ENCODE data around the gene NFATC3.
"Not testable (repeated sequence)": the region's sequence is repeated elsewhere in the genome, so short reads cannot be mapped to it uniquely, and the experiment has no call there.

The NFATC3 gene

GRCh38 chr16:68090533-68090932, 5.4 kb downstream of the NFATC3 start:
- no peak for DNase-seq

DNA sequence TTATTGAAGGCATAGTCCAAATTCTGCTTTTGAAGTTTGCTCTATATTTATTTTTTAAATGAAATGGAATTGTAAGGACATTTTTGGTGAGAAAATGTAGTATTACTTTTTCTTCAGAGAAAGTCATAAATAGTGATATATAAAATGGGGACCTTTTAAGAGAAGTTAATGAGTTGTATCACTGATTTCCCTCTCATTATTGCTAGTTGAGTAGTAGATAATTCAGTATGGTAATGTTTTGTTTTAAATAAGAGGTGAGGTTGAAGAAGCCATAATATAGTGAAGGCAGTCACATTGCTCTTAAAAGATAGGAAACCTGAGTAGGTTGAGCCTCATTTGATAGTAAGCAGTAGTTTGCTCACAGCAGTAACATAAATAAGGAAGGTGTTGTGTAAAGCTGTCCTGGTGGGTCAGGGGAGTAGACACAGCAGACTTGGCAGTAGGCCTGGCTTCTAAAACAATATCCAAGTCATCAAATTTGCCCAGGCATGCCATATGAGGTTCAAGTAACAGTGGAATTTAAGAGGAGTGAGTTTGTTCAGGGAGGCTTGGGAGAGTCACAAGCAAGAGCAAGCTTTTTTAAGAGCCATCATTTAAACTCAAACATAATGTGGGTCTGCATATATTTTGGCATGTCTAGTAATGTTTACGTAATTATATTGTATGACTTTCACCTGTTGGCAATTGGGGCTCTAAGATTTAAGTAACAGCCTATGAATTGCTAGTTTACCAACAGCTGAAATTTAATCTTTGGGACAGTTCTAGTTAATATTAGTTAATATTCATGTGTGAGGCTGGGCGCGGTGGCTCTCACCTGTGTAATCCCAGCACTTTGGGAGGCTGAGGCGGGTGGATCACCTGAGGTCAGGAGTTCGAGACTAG, 6.5 kb downstream of the NFATC3 start:
- no peak for DNase-seq

DNA sequence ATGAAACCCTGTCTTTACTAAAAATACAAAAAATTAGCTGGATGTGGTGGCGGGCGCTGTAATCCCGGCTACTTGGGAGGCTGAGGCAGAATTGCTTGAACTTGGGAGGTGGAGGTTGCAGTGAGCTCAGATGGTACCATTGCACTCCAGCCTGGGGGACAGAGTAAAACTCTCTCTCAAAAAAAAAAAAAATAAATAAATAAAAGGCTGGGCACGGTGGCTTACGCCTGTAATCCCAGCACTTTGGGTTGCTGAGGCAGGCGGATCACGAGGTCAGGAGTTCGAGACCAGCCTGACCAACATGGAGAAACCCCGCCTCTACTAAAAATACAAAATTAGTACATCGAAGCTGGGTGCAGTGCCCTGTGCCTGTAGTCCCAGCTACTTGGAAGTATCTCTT, 7.1 kb downstream of the NFATC3 start:
- not testable (repeated sequence) for DNase-seq

- no peak for DNase-seq
Measured at GRCh38 chr16:68093816-68094613, 8.8 kb downstream of the NFATC3 start.

- no peak for DNase-seq
Measured at GRCh38 chr16:68094614-68094934, 9.4 kb downstream of the NFATC3 start.

DNA sequence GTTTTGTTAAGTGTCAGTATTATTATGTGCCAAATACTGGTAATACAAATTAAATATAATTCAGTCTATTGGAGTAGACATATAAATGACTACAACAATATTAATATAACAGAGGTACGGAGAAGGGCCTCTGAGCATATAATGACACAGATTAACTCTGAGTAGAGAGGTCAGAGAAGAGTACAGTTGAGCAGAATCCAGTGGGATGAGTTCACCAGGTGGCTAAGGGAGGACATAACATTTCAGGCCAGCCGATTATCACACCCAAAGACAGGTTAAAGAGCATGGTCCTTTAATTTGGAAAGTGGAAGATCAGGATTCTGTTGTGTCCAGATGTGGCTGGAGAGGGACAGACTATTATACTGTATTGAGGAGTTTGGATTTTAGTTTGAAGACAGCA, 11.3 kb downstream of the NFATC3 start:
- DNase-seq, result no peak

DNA sequence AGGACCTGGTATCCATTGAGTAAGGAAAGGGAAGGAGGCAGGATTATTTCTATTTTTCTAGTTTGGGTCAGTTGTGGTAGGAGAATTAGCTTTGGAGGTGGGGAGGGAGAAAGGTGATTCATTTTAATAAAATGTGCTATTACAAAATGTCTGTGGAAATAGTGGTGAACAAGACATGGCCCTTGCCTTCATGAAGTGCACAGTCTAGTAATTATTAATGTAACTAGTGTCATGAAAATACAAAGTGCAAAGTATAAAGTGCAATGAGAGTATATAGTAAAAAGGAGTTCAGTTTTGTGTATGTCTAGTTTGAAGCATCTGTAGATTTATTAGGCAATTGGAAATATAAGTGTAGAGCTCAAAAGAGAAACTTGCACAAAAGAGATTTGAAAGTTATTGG, 11.9 kb downstream of the NFATC3 start:
- no peak for DNase-seq

GRCh38 chr16:68097895-68098294, 12.7 kb downstream of the NFATC3 start:
- DNase-seq, result no peak

DNA sequence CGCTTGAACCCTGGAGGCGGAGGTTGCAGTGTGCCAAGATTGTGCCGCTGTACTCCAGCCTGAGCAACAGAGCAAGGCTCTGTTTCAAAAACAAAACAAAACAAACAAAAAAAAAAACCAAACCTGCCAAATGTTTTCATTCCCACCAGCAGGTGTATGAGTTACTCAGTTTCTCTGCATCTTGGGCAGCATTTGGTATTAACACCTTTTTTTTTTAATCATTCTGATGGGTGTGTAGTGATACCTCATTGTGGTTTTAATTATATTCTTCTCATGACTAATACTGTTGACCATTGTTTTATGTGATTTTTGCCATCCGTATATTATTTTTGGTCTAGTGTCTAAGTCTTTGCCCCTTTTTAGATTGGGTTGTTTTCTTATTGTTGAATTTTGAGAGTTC, 15.3 kb downstream of the NFATC3 start:
- DNase-seq, result no peak

- no peak for DNase-seq
Measured at GRCh38 chr16:68105611-68106010, 20.4 kb downstream of the NFATC3 start.

- DNase-seq, result not testable (repeated sequence)
Measured at GRCh38 chr16:68107230-68107928, 22.2 kb downstream of the NFATC3 start.

DNA sequence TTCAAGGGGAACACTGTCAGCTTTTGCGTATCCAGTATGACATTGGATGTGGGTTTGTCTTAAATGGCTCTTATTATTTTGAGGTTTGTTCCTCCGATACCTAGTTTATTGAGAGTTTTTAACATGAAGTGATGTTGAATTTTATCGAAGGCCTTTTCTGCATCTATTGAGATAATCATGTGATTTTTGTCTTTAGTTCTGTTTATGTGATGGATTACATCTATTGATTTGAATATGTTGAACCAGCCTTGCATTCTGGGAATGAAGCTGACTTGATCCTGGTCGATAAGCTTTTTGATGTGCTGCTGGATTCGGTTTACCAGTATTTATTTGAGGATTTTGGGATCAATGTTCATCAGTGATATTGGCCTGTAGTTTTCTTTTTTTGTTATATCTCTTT, 24.0 kb downstream of the NFATC3 start:
- DNase-seq, result not testable (repeated sequence)

GRCh38 chr16:68110611-68111010, 25.4 kb downstream of the NFATC3 start:
- not testable (repeated sequence) for DNase-seq

DNA sequence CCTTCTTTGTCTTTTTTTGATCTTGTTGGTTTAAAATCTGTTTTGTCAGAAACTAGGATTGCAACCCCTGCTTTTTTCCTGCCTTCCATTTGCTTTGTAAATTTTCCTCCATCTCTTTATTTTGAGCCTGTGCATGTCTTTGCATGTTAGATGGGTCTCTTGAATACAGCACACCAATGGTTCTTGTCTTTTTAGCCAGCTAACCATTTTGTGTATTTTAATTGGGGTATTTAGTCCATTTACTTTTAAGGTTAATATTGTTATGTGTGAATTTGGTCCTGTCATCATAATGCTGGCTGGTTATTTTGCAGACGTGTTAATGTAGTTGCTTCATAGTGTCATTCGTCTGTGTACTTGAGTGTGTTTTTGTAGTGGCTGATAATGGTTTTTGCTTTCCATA, 26.2 kb downstream of the NFATC3 start:
- DNase-seq, result no peak

DNA sequence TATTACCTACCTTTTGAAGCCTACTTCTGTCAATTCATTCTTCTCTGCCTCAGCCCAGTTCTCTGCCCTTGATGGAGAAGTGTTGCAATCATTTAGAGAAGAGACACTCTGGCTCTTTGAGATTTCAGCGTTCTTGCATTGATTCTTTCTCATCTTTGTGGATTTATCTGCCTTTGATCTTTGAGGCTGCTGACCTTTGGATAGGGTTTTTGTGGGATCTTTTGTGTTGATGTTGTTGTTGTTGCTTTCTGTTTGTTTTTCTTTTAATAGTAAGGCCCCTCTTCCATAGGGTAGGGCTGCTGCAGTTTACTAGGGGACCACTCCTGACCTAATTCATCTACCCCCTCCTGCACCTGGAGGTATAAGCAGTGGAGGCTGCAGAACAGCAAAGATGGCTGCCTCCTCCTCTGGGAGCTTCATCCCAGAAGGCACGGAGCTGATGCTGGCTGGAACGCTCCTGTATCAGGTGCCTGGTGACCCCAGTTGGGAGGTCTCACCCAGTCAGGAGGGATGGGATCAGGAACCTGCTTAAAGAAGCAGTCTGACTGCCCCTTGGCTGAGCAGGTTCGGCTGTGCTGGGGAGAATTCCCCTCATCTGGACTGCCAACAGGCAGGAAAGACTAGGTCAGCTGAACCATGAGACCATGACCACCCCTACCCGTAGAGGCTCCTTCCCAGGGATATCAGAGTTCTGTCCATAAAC, 28.0 kb downstream of the NFATC3 start:
- DNase-seq, result no peak

- DNase-seq, result no peak
Measured at GRCh38 chr16:68113765-68114240, 28.6 kb downstream of the NFATC3 start.

DNA sequence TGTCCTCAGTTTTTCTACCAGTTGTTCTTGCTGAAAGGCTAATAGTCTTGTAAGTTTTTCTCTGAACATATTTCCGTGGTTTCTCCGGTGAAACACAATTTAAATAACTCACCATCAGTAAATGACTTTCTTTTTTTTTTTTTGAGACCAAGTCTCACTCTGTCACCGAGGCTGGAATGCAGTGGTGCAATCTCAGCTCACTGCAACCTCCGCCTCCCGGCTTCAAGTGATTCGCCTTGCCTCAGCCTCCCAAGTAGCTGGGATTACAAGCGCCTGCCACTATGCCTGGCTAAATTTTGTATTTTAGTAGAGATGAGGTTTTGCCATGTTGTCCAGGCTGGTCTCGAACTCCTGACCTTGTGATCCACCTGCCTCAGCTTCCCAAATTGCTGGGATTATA, 29.8 kb downstream of the NFATC3 start:
- not testable (repeated sequence) for DNase-seq

DNA sequence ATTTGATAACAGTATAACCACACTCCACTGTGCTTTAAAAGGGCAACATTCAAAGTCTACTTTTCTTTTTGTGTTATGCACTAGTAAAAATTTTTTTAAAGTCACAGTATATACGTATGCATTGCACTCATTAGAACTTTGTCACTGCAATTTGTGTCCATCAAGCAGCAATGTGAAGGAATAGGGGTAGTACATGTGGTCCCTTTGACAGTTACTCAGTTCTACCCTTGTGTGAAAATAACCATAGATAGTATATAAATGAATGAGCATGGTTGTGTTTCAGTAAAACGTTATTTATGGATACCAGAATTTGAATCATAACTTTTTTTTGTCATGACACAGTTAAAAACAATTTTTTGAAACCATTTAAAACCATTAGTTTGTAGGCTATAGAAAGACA, 30.7 kb downstream of the NFATC3 start:
- no peak for DNase-seq

DNA sequence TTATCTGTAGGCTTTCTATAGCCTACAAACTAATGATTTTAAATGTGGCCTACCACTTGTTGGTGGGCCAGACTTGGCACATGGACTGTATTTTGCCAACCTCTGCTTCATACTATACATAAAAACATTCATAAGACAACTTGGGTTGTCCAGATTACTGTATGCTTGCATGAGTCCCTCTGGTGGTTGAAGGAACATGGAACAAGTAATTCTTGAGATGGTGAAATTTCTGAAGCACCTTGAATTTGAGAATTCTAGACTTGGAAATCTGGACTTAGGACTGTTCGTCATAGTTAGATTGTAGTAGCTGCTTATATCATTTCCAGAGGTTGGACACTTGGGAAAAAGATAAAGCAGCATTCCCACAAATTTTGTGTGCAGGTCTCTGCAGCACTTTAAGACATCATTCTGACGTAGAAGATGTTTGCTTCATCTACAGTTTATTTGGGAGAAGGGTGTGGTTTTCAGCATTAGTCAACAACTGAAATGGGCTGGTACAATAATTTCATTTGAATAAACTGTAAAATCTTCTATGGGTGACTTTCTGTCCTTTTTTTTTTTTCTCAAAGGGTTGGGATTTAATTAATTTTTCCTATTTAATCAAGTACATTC, 31.2 kb downstream of the NFATC3 start:
- DNase-seq, result no peak

DNA sequence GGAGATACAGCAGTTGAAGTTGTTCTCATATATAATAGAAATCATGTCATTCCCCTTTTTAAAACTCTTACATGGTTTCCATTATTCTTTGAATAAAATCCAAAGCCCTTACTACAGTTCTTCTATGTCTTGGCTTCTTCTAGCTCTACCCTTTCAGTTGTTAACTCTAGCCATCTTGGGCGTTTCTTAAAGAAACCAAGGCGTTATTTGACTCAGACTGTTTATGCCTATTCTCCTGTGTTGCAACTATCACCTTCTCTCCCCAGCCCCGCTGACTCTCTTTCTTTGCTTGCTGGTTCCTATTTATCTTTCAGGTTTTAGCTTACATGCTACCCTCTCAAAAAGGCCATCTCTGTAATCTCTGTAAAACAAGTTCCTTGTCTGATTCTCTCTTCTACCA, 32.7 kb downstream of the NFATC3 start:
- DNase-seq, result no peak

GRCh38 chr16:68118954-68119353, 33.8 kb downstream of the NFATC3 start:
- not testable (repeated sequence) for DNase-seq

- DNase-seq, result not testable (repeated sequence)
Measured at GRCh38 chr16:68120496-68120895, 35.3 kb downstream of the NFATC3 start.
